ENCODE results near the gene RHOXF2.

RHOXF2 gene

GRCh38 chrX:120205816-120206753 is 47.7 kb downstream of the RHOXF2 start:
- DNase-seq: no peak

GRCh38 chrX:120207009-120207605 is 48.7 kb downstream of the RHOXF2 start:
- DNase-seq: no peak

- DNase-seq: peak; percentile 48 to 56
Observed at GRCh38 chrX:120213438-120214265, 55.2 kb downstream of the RHOXF2 start.

Measured in CD4-positive, alpha-beta T cell treated with Interleukin-1 beta for 1 hour (primary cell).